PC-9 (cell line): Measurements from ENCODE around the gene ADGRA1.

Experiments used
- CTCF ChIP-seq: fragments of 200-600 bp; sonication (generic); conservative IDR thresholded peaks from 2 replicates; pipeline ENCODE4 v1.6.1; 2017; ENCODE audit warnings: mixed run types, antibody characterized with exemption, mild to moderate bottlenecking, moderate library complexity
- EZH2 ChIP-seq: fragments of 200-600 bp; sonication (generic); IDR thresholded peaks from 2 replicates; pipeline ENCODE4 v1.8.0; 2017; ENCODE audit warnings: antibody characterized with exemption, low read depth

GRCh38 chr10:133100186-133100585 lies 12.5 kb downstream of the ADGRA1 start:
- TF ChIP-seq EZH2 (no peak), CTCF (no peak)
